Measurements from ENCODE around the gene AP2A1. TPM values are rescaled to one million over a fixed set of nuclear protein-coding genes. Genes with fewer than 3 reads are reported as not detected.

The AP2A1 gene
- total and polyA plus RNA-seq, 9 of the 15 experiments (the other 6 are each of a cell fraction or from before 2014, with no cell fraction given): 0.55 to 150 (median 31.9) TPM

GRCh38 chr19:49746206-49746958, 20.4 kb upstream of the AP2A1 start (continued):
- TF ChIP-seq ZNF12 (CRISPR knock-in tag; IDR thresholded peaks at IDR 0.05): no peak
- TF ChIP-seq BRF2 (IDR thresholded peaks at IDR 0.05; ENCODE audit: borderline replicate concordance, insufficient read depth, insufficient read length): no peak
- no peak for TF ChIP-seq NFATC3 (IDR thresholded peaks at IDR 0.05)
- no peak for TF ChIP-seq CBX8 (IDR thresholded peaks at IDR 0.05; ENCODE audit: borderline replicate concordance, extremely low read depth, low read depth, low read length, poor library complexity, severe bottlenecking)
- no peak for TF ChIP-seq MAFF (IDR thresholded peaks at IDR 0.05; ENCODE audit: low read length)
- no peak for TF ChIP-seq SMAD2 (IDR thresholded peaks at IDR 0.05; ENCODE audit: low read depth, low read length)
- no peak for TF ChIP-seq ZNF133 (CRISPR knock-in tag; IDR thresholded peaks at IDR 0.05)
- no peak for TF ChIP-seq RBM39 (optimal IDR thresholded peaks at IDR 0.05; ENCODE audit: low read depth, low read length)
- TF ChIP-seq BHLHE40 (IDR thresholded peaks at IDR 0.05; ENCODE audit: low read length): no peak
- peak; percentile 63 for TF ChIP-seq ATF7 (IDR thresholded peaks at IDR 0.05)
- peak; percentile 41 for TF ChIP-seq RBBP5 (IDR thresholded peaks at IDR 0.05; ENCODE audit: borderline replicate concordance, insufficient read depth, low read length, poor library complexity, severe bottlenecking)
- no peak for TF ChIP-seq PTBP1 (IDR thresholded peaks at IDR 0.05; ENCODE audit: low read depth, low read length)
- TF ChIP-seq ZBTB43 (CRISPR knock-in tag; IDR thresholded peaks at IDR 0.05): no peak
- no peak for TF ChIP-seq RERE (CRISPR knock-in tag; IDR thresholded peaks at IDR 0.05; ENCODE audit: borderline replicate concordance)
- TF ChIP-seq ZNF280A (IDR thresholded peaks at IDR 0.05; ENCODE audit: low read depth, partially characterized antibody): no peak
- TF ChIP-seq MLLT1 (IDR thresholded peaks at IDR 0.05): no peak
